Measurements from ENCODE around the gene IL15RA.

DNA sequence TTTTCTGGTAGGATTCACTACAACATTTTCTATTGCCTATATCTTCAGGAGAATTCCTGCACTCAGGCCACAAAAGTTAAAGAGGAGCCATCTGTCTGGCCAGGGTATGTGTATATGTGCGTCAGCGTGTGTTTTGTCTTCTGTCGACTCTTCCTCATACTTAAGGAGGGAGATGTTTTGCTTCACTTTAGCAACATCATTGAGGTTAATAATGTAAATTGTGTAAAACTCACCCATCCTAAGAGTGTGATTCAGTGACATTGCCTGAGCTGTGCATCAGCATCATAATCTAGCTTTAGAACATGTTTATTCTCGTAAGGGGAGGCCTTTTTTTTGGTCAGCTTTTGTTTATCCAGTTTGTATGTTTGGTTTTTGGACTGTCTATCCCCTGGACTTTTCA is 63.6 kb downstream of the IL15RA start:
- TF ChIP-seq EZH2 (IDR thresholded peaks at IDR 0.05; ENCODE audit: borderline replicate concordance, insufficient read depth, low read depth, low read length, poor library complexity, severe bottlenecking), result no peak
- TF ChIP-seq, protein P1, sequence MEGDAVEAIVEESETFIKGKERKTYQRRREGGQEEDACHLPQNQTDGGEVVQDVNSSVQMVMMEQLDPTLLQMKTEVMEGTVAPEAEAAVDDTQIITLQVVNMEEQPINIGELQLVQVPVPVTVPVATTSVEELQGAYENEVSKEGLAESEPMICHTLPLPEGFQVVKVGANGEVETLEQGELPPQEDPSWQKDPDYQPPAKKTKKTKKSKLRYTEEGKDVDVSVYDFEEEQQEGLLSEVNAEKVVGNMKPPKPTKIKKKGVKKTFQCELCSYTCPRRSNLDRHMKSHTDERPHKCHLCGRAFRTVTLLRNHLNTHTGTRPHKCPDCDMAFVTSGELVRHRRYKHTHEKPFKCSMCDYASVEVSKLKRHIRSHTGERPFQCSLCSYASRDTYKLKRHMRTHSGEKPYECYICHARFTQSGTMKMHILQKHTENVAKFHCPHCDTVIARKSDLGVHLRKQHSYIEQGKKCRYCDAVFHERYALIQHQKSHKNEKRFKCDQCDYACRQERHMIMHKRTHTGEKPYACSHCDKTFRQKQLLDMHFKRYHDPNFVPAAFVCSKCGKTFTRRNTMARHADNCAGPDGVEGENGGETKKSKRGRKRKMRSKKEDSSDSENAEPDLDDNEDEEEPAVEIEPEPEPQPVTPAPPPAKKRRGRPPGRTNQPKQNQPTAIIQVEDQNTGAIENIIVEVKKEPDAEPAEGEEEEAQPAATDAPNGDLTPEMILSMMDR (IDR thresholded peaks at IDR 0.05), result no peak

Measured in B cell (primary cell).